KOPT-K1 (cell line): ENCODE results near the gene CEBPE.
A peak's percentile ranks its signal among the peaks of the same experiment; 100 is the strongest.

Experiments used
- H3K27ac ChIP-seq: fragments of 200-600 bp; sonication (generic); 2 replicates; pipeline ENCODE4 v1.5.1; 2016; ENCODE audit warnings: antibody characterized with exemption, mild to moderate bottlenecking, low read depth, low read length; ENCODE audit not compliant: poor library complexity, severe bottlenecking
- H3K36me3 ChIP-seq: fragments of 200-600 bp; sonication (generic); 2 replicates; pipeline ENCODE4 v1.5.1; 2017; ENCODE audit warnings: antibody characterized with exemption, mild to moderate bottlenecking, low read length, moderate library complexity; ENCODE audit not compliant: insufficient read depth
- H3K9me3 ChIP-seq: fragments of 200-600 bp; sonication (generic); 2 replicates; pipeline ENCODE4 v1.5.1; 2017; ENCODE audit warnings: antibody characterized with exemption, low read length, mild to moderate bottlenecking; ENCODE audit not compliant: insufficient read depth, poor library complexity, severe bottlenecking

Gene CEBPE

GRCh38 chr14:23132970-23133369 lies 13.9 kb upstream of the CEBPE start:
- Histone ChIP-seq H3K9me3 (no peaks in the 10 kb centered on the region), H3K27ac (no peak overlapping the region), H3K36me3 (no peaks in the 10 kb centered on the region)

GRCh38 chr14:23131482-23131881 lies 12.4 kb upstream of the CEBPE start:
- no peaks in the 10 kb centered on the region for H3K36me3 ChIP-seq
- no peaks in the 10 kb centered on the region for H3K9me3 ChIP-seq
- no peak overlapping the region for H3K27ac ChIP-seq

- H3K36me3 ChIP-seq = no peaks in the 10 kb centered on the region
- H3K27ac ChIP-seq = no peak overlapping the region
- H3K9me3 ChIP-seq = no peaks in the 10 kb centered on the region
Observed at GRCh38 chr14:23130871-23131270, 11.8 kb upstream of the CEBPE start.

GRCh38 chr14:23129759-23130316 lies 10.8 kb upstream of the CEBPE start:
- H3K36me3 ChIP-seq = no peaks in the 10 kb centered on the region
- H3K9me3 ChIP-seq = no peaks in the 10 kb centered on the region
- no peak overlapping the region for H3K27ac ChIP-seq

- no peak overlapping the region for H3K27ac ChIP-seq
- H3K36me3 ChIP-seq = no peaks in the 10 kb centered on the region
- H3K9me3 ChIP-seq = no peaks in the 10 kb centered on the region
Observed at GRCh38 chr14:23128969-23129758, 10.1 kb upstream of the CEBPE start.

- Histone ChIP-seq H3K27ac (no peak overlapping the region), H3K9me3 (no peaks in the 10 kb centered on the region), H3K36me3 (no peaks in the 10 kb centered on the region)
Observed at GRCh38 chr14:23127861-23128260, 8.8 kb upstream of the CEBPE start.

GRCh38 chr14:23126548-23127278 lies 7.7 kb upstream of the CEBPE start:
- Histone ChIP-seq H3K36me3 (no peaks in the 10 kb centered on the region), H3K27ac (no peak overlapping the region)

GRCh38 chr14:23125933-23126524 lies 7.0 kb upstream of the CEBPE start:
- Histone ChIP-seq H3K36me3 (no peaks in the 10 kb centered on the region), H3K9me3 (no peaks in the 10 kb centered on the region), H3K27ac (no peak overlapping the region)

More at GRCh38 chr14:23126548-23127278, 7.7 kb upstream of the CEBPE start:
- H3K9me3 ChIP-seq = no peaks in the 10 kb centered on the region

- Histone ChIP-seq H3K9me3 (no peaks in the 10 kb centered on the region), H3K27ac (no peak overlapping the region), H3K36me3 (no peaks in the 10 kb centered on the region)
Observed at GRCh38 chr14:23125011-23125410, 6.0 kb upstream of the CEBPE start.

- Histone ChIP-seq H3K27ac (no peak overlapping the region), H3K9me3 (no peaks in the 10 kb centered on the region), H3K36me3 (no peaks in the 10 kb centered on the region)
Observed at GRCh38 chr14:23124337-23124954, 5.4 kb upstream of the CEBPE start.

GRCh38 chr14:23123419-23123818 lies 4.4 kb upstream of the CEBPE start:
- no peaks in the 10 kb centered on the region for H3K9me3 ChIP-seq
- H3K36me3 ChIP-seq = no peaks in the 10 kb centered on the region
- H3K27ac ChIP-seq = no peak overlapping the region

GRCh38 chr14:23122086-23122485 lies 3.0 kb upstream of the CEBPE start:
- H3K9me3 ChIP-seq = no peaks in the 10 kb centered on the region
- no peak overlapping the region for H3K27ac ChIP-seq
- H3K36me3 ChIP-seq = no peaks in the 10 kb centered on the region

- H3K9me3 ChIP-seq = no peaks in the 10 kb centered on the region
- no peak overlapping the region for H3K27ac ChIP-seq
- no peaks in the 10 kb centered on the region for H3K36me3 ChIP-seq
Observed at GRCh38 chr14:23121361-23121771, 2.3 kb upstream of the CEBPE start.

GRCh38 chr14:23120541-23121251 lies 1.6 kb upstream of the CEBPE start:
- Histone ChIP-seq H3K9me3 (no peaks in the 10 kb centered on the region), H3K27ac (peak overlapping the region; percentile 78), H3K36me3 (no peaks in the 10 kb centered on the region)
